Calu3 (cell line): Measurements from ENCODE around the gene ANKDD1B. TPM values are rescaled to one million over a fixed set of nuclear protein-coding genes. Genes with fewer than 3 reads are reported as not detected.

Experiments used
- BruUV-seq: library from RNA; stranded (reverse); fragments of 400-500 nt; replicated peaks from 2 replicates; lab custom pipeline; 2021; lab: Mats Ljungman, UMichigan
- CTCF ChIA-PET: fragments of 300-600 bp; sonication (Branson Sonifier 250); formaldehyde crosslinking; loops from one replicate; lab custom pipeline; 2022; ENCODE audit warnings: antibody characterized with exemption; lab: Charles Lee
- DNase-seq: peaks from one replicate; pipeline ENCODE4 v3.0.0; 2022
- H3K27ac Mint-ChIP-seq: one replicate; pipeline ENCODE4 v1.8.0; 2022; ENCODE audit warnings: mixed read lengths; ENCODE audit not compliant: unreplicated experiment
- H3K27me3 Mint-ChIP-seq: one replicate; pipeline ENCODE4 v1.8.0; 2022; ENCODE audit warnings: mixed read lengths; ENCODE audit not compliant: unreplicated experiment
- H3K36me3 Mint-ChIP-seq: one replicate; pipeline ENCODE4 v1.8.0; 2022; ENCODE audit warnings: mild to moderate bottlenecking, moderate library complexity, mixed read lengths; ENCODE audit not compliant: insufficient read depth, unreplicated experiment
- H3K4me1 Mint-ChIP-seq: one replicate; pipeline ENCODE4 v1.8.0; 2022; ENCODE audit warnings: mild to moderate bottlenecking, low read depth, mixed read lengths; ENCODE audit not compliant: unreplicated experiment
- H3K4me3 Mint-ChIP-seq: one replicate; pipeline ENCODE4 v1.8.0; 2022; ENCODE audit warnings: mild to moderate bottlenecking, low read depth, moderate library complexity, mixed read lengths; ENCODE audit not compliant: unreplicated experiment
- H3K9me3 Mint-ChIP-seq: one replicate; pipeline ENCODE4 v1.8.0; 2022; ENCODE audit warnings: low read depth, mixed read lengths; ENCODE audit not compliant: unreplicated experiment
- intact Hi-C: fragments of 100-400 bp; cut with micrococcal nuclease; formaldehyde crosslinking; loops from one replicate; pipeline ENCODE4 v1.10.0; 2022; ENCODE audit not compliant: unreplicated experiment
- total RNA-seq: library from RNA; stranded (reverse); gene quantifications from 2 replicates; pipeline ENCODE4 v1.2.3, GENCODE V29; 2022
- TF ChIP-seq, protein P1 (sequence below): fragments of 200-600 bp; IDR thresholded peaks from one replicate; pipeline ENCODE4 v1.8.0; 2022; ENCODE audit warnings: antibody characterized with exemption; ENCODE audit not compliant: unreplicated experiment

ANKDD1B gene
- total RNA-seq, 1 experiment from 2014 or later = 1.3 TPM

DNA sequence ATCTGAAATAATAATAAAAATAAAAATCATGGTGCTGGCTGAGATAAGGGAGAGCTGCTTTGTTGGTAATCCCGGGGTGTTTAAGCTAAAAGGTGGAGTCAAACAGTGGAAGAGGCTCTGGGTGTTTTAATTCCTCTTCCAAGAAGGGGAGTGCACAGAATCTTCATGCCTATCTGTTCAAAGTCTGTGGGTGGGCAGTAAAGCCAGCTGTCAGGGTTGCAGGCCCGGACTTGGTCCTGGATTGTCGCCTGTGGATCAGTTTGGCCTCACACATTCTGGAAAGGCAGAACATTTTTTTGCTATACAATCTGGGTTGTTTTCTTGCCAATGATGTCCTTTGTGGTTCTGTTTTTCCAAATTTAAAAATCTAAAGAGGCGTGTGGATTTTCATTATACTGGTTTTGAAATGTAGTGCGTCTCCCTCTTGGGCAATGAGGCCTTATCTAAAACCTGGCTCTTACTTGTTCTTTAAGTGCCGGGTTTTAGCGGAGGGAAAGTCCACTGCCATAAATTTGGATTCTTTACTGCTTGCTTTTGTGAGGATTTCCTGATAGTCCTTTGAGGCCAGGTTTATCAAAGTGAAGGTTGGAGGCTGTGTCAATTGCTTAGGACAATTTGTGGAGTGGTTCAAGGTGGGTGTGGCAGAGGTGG, 5.8 kb downstream of the ANKDD1B start:
- H3K4me1 Mint-ChIP-seq = peaks cover 14% of the 10 kb centered on the region
- TF ChIP-seq, protein P1, sequence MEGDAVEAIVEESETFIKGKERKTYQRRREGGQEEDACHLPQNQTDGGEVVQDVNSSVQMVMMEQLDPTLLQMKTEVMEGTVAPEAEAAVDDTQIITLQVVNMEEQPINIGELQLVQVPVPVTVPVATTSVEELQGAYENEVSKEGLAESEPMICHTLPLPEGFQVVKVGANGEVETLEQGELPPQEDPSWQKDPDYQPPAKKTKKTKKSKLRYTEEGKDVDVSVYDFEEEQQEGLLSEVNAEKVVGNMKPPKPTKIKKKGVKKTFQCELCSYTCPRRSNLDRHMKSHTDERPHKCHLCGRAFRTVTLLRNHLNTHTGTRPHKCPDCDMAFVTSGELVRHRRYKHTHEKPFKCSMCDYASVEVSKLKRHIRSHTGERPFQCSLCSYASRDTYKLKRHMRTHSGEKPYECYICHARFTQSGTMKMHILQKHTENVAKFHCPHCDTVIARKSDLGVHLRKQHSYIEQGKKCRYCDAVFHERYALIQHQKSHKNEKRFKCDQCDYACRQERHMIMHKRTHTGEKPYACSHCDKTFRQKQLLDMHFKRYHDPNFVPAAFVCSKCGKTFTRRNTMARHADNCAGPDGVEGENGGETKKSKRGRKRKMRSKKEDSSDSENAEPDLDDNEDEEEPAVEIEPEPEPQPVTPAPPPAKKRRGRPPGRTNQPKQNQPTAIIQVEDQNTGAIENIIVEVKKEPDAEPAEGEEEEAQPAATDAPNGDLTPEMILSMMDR = no peak
- no peak overlapping the region for H3K27ac Mint-ChIP-seq
- no TSS peak for BruUV-seq
- H3K27me3 Mint-ChIP-seq = no peaks in the 10 kb centered on the region
- H3K9me3 Mint-ChIP-seq = no peaks in the 10 kb centered on the region
- no peak for DNase-seq
- no peaks in the 10 kb centered on the region for H3K36me3 Mint-ChIP-seq
- no peak overlapping the region for H3K4me3 Mint-ChIP-seq
- intact Hi-C loops = no loop called here
- CTCF ChIA-PET = no interaction called here

DNA sequence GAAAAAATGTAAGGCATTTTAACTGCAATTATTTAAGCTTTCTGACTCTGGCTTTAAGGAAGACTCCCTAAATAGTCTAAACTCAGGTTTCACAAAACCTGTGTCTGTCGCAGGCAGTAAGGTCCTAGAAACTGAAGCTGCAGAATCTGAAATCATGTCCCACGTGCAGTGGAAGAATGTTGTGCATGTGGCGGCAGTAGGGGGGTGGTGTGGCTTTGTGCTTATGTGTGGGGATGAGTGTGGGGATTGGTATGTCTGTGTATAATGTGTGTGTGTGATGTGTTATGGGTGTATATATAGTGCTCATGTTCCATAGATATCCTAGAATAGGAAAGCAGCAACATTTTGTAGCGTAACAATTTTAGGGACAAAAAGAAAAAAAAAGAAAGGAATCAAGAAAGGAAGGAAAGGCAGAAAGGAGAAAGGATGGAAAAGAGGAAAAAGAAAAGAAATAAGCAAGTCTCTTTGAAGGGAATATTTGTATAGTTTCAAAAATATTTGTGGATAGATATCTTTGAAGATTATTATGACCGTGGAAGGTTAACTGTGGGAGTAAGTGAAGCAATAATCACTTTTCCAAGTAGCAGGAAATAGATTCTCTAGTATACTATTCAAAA, 6.6 kb downstream of the ANKDD1B start:
- TF ChIP-seq, protein P1 = no peak
- Mint-ChIP-seq H3K4me1 (peaks cover 22% of the 10 kb centered on the region), H3K27ac (no peak overlapping the region), H3K4me3 (no peak overlapping the region), H3K36me3 (no peaks in the 10 kb centered on the region), H3K9me3 (no peaks in the 10 kb centered on the region), H3K27me3 (no peaks in the 10 kb centered on the region)
- BruUV-seq = no TSS peak
- DNase-seq = no peak
- intact Hi-C loops = no loop called here
- CTCF ChIA-PET = no interaction called here

DNA sequence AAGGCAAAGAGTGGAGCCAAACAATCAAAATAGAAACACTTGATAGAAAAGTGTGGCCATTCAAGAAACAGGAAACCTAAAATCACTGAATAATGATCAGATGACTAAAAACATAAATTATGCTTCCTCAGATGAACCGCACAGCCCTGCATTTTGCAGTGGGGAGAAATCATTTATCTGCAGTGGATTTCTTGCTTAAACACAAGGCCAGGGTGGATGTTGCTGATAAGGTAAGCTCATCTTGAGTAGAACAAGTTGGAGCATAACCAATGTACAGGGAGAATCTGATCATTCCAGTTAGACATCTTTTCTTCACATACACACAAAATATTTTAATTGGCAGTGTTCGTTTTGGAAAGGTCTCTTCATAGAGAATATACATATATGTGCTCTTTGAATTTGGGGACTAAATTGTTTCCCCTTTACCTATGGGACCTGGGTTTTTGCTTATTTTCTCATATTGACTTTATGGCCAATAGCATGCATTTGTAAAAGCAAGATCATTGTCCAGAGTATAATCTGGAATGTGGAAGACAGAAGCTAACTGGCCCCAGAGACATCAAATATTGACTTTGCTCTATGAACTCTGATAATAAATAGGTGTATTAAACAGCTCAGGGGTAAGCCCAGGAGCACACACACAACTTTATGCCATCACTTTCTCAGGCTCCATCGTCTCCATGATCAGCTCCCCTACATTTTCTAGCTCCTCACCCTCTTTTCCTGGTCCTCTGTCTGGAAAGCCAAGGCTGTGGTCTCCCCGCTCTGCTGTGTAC, 9.1 kb downstream of the ANKDD1B start:
- H3K4me1 Mint-ChIP-seq = peaks cover 40% of the 10 kb centered on the region
- DNase-seq = no peak
- TF ChIP-seq, protein P1 = no peak
- no peaks in the 10 kb centered on the region for H3K27me3 Mint-ChIP-seq
- no peaks in the 10 kb centered on the region for H3K36me3 Mint-ChIP-seq
- intact Hi-C loops = no loop called here
- CTCF ChIA-PET = interaction anchor here (1.6 kb wide), 1 partner anchor 24 kb away, joined by 3 read pairs; no protein-coding TSS in a partner anchor
- H3K9me3 Mint-ChIP-seq = no peaks in the 10 kb centered on the region
- no TSS peak for BruUV-seq
- no peak overlapping the region for H3K4me3 Mint-ChIP-seq
- no peak overlapping the region for H3K27ac Mint-ChIP-seq

DNA sequence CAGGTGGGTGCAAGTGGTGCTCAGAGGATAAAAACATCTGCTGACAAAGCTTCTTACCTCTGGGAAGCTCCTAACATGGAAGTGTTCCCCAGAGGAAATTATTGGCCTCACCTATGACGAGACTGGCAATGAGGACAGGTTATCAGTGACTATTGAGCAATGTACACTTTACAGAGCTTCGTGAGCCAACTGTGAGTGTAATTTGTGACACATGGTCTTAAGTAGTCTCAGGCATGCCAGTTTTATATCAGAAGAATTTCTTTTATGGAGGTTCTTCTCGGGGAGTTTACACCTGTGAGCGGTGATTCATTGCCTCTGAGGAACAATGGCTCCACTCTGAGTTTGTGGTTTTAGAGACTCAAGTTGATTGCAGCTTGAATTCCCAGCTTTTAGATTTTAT, 11.3 kb downstream of the ANKDD1B start:
- Mint-ChIP-seq H3K27me3 (no peaks in the 10 kb centered on the region), H3K27ac (peak overlapping the region; percentile 74), H3K4me1 (peaks cover 46% of the 10 kb centered on the region), H3K4me3 (no peak overlapping the region), H3K9me3 (no peaks in the 10 kb centered on the region), H3K36me3 (no peaks in the 10 kb centered on the region)
- CTCF ChIA-PET = interaction anchor here (0.7 to 1.8 kb wide), 5 partner anchors 10 to 59 kb away, joined by 3 to 5 read pairs (median 4); no protein-coding TSS in a partner anchor
- intact Hi-C loops = no loop called here
- BruUV-seq = no TSS peak
- DNase-seq = peak; percentile 44
- TF ChIP-seq, protein P1 = no peak
